NCI-H2081 (cell line): ENCODE results near the gene APBA1.
A peak's percentile ranks its signal among the peaks of the same experiment; 100 is the strongest.

Experiments
- DNase-seq, 2 experiments: peaks; one replicate each; lab custom pipeline; 2025; lab: John Stamatoyannopoulos, UW

Gene APBA1

GRCh38 chr9:69397384-69398214, 274.6 kb downstream of the APBA1 start:
- no peak for DNase-seq

- DNase-seq: no peak
Observed at GRCh38 chr9:69396759-69397158, 275.4 kb downstream of the APBA1 start.

- no peak for DNase-seq
Observed at GRCh38 chr9:69395718-69396117, 276.5 kb downstream of the APBA1 start.

- DNase-seq: no peak
Observed at GRCh38 chr9:69393425-69393824, 278.7 kb downstream of the APBA1 start.

GRCh38 chr9:69392826-69393225, 279.3 kb downstream of the APBA1 start:
- no peak for DNase-seq

- DNase-seq: no peak
Observed at GRCh38 chr9:69391946-69392345, 280.2 kb downstream of the APBA1 start.

- DNase-seq: no peak
Observed at GRCh38 chr9:69391487-69391886, 280.7 kb downstream of the APBA1 start.

GRCh38 chr9:69389437-69389995, 282.7 kb downstream of the APBA1 start:
- DNase-seq: peak in 1 of 2 experiments; percentile 28

GRCh38 chr9:69388596-69388995, 283.6 kb downstream of the APBA1 start:
- DNase-seq: no peak

- no peak for DNase-seq
Observed at GRCh38 chr9:69386651-69387050, 285.5 kb downstream of the APBA1 start.

GRCh38 chr9:69385581-69386033, 286.6 kb downstream of the APBA1 start:
- peak; percentile 40 to 83 for DNase-seq

GRCh38 chr9:69382135-69382534, 290.0 kb downstream of the APBA1 start:
- no peak for DNase-seq

- DNase-seq: no peak
Observed at GRCh38 chr9:69380811-69381210, 291.4 kb downstream of the APBA1 start.

GRCh38 chr9:69380301-69380700, 291.9 kb downstream of the APBA1 start:
- DNase-seq: no peak

GRCh38 chr9:69379270-69379982, 292.7 kb downstream of the APBA1 start:
- no peak for DNase-seq

GRCh38 chr9:69377981-69378380, 294.2 kb downstream of the APBA1 start:
- no peak for DNase-seq
